Mesenteric fat pad (tissue), 1 donor: ENCODE data around the gene LRRC2. TPM values are rescaled to one million over a fixed set of nuclear protein-coding genes. Genes with fewer than 3 reads are reported as not detected.

Experiments
- DNase-seq: peaks from one replicate; pipeline ENCODE4 v3.0.0-alpha.2; 2020; ENCODE audit warnings: low spot score
- total RNA-seq: library from RNA; stranded (reverse); fragmentation: NEBNext Ultra II Directional; extraction: Animal tissue kit (Norgen Biotek cat#: 25700); gene quantifications from one replicate; pipeline ENCODE4 v1.2.1, GENCODE V29; 2021
- donor health status: DM: yes; HTN: yes; CAD: no.

Gene LRRC2
- total RNA-seq, 1 donor from 2014 or later = 2.1 TPM

- no peak for DNase-seq
Observed at GRCh38 chr3:46482632-46483350, 83.3 kb downstream of the LRRC2 start.

- no peak for DNase-seq
Observed at GRCh38 chr3:46481636-46482035, 84.5 kb downstream of the LRRC2 start.

GRCh38 chr3:46480491-46481195, 85.5 kb downstream of the LRRC2 start:
- peak; percentile 75 for DNase-seq

GRCh38 chr3:46479696-46480095, 86.4 kb downstream of the LRRC2 start:
- peak; percentile 26 for DNase-seq

- DNase-seq = peak; percentile 76
Observed at GRCh38 chr3:46479021-46479420, 87.1 kb downstream of the LRRC2 start.

- no peak for DNase-seq
Observed at GRCh38 chr3:46478341-46478740, 87.8 kb downstream of the LRRC2 start.

DNA sequence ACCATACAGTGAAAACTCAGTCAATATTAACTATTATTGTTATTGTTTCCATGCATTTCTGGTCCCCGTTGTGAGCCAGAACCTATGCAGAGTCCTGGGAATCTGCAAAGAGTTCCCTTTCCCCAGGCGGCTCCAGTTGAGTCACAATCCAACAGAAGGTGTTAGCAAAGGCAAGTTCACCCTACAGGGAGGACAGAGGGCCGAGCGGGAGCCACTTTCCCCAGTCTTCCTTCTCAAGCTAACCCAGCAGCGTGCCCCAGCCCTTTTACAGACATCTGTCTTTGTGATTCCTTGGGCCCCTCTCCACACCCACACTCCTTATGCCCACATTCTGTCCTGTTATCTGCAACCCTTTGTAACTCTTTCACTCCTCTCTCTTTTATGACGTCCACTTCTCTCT, 88.3 kb downstream of the LRRC2 start:
- DNase-seq = no peak

GRCh38 chr3:46477145-46477544, 89.0 kb downstream of the LRRC2 start:
- no peak for DNase-seq

GRCh38 chr3:46472736-46473135, 93.4 kb downstream of the LRRC2 start:
- peak; percentile 59 for DNase-seq

GRCh38 chr3:46471371-46471914, 94.7 kb downstream of the LRRC2 start:
- peak; percentile 47 for DNase-seq

- no peak for DNase-seq
Observed at GRCh38 chr3:46470831-46471230, 95.3 kb downstream of the LRRC2 start.

DNA sequence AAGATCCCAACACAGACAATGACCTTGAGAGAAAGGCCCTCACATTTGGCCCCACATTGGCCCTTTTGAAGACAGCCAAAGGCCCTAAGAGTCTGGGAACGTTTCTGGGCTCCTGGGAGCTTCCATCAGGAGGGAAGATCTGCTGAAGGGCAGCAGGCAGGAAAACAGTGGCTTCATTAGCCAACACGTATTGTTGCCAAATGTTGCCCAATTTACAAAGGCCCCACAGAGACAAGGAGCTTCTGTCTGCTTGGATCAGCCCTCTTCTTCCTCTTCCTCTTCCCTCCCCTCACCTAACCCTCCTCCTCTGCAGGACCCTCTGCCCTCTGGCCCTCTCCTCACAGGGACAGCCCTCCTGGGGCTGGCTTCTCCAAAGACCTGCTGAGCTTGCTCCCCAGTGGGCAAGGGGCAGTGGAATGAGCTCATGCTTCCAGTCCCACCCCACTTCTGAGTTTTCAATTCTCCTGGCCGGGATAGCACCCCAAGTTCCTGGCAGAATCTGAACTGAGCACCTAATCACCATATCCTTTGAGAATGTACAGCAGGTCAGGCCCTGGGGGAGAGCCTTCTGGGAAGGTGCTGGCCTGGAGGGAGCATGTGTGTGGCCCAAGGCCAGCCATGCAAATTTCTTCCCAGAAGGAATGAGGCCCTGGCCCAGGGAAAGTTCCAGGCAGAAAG, 96.3 kb downstream of the LRRC2 start:
- DNase-seq = peak; percentile 68

DNA sequence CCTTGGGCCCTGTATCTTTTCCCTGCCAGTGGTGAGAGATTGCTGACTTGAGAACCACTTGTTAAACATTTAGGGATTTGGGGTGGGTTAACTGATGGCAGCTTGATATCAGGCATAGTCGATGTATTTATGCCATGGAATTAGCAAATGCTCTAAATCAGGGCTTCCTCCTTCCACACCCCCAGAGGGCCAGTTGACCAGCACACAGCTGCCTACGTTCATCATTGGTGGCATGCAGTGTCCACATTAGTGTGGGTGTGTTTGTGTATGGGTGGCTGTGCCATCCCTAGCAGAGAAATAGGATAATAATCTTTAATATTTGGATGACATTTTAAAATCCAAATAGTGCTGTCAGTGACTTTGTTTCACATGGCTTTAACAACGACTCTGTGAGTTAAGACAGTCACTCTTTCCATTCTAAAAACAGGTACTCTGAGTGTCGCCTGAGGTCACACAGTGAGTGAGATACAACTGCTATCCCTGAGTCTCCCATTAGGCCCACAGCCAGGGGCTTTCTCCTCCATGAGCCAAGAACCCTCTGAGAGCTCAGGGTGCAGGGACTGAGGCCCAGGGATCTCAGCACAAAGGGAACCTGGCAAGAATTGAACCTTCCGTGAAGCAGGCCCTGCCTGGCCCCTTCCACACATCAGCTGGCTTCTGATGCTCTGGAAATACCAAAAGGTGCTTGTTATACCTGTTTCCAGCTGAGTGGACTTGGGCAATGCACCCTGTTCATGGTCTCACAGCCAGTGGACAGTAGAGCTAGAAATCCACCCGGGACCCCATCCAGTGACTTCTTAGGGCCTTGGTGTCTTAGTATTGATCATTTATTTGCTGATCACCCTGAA, 97.1 kb downstream of the LRRC2 start:
- peak; percentile 16 for DNase-seq

DNA sequence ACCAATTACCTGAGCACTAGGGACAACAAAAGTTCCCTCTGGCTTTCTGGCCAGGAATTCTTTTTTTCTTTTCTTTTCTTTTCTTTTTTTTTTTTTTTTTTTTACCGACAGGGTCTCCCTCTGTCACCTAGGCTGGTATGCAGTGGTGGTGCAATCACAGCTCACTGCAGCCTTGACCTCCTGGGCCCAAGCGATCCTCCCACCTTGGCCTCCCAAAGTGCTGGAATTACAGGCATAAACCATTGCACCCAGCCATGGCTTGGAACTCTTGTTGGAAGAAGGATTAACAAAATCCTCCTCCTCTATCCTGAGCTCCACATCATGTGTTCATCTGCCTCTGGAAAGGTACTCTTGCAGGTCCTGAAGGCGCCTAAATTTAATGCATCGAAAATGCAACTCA, 98.5 kb downstream of the LRRC2 start:
- peak; percentile 3 for DNase-seq

DNA sequence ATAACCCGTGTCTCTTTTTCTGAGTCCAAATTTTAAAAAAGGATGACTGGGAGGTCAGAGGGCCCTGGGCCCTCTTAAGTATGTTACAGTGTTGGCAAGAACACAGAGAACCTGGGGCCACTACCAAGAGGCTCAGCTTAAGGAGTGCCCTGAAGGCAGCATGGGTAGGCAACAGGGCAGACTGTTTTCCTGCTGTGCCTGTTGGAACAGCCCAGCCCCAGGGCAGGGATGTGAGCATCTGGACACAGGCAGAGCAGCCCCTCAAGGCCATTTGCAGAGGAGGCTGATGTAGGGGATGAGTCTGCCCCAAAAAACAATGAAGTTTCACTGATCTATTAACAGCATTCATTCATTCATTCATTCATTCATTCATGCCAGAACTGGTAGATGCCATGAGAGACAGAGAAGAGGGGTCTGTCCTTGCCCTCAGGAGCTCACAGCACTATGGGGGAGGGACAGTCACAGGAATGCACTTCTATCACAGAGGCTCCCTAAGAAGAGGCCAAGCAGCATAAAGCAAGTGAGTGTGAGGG, 99.2 kb downstream of the LRRC2 start:
- peak; percentile 37 for DNase-seq

- DNase-seq = peak; percentile 82
Observed at GRCh38 chr3:46466273-46466672, 99.8 kb downstream of the LRRC2 start.
